Neural progenitor cell (in vitro differentiated cells): Measurements from ENCODE around the gene RND2.

Experiments used
- EZH2 ChIP-seq: fragments of 200-600 bp; sonication (generic); IDR thresholded peaks from 2 replicates; pipeline ENCODE4 v1.6.1; 2017; ENCODE audit warnings: antibody characterized with exemption, mild to moderate bottlenecking, moderate library complexity
- TF ChIP-seq, protein P1 (sequence below): fragments of 200-600 bp; sonication (generic); IDR thresholded peaks from 2 replicates; pipeline ENCODE4 v1.5.1; 2017; ENCODE audit warnings: antibody characterized with exemption, mild to moderate bottlenecking

DNA sequence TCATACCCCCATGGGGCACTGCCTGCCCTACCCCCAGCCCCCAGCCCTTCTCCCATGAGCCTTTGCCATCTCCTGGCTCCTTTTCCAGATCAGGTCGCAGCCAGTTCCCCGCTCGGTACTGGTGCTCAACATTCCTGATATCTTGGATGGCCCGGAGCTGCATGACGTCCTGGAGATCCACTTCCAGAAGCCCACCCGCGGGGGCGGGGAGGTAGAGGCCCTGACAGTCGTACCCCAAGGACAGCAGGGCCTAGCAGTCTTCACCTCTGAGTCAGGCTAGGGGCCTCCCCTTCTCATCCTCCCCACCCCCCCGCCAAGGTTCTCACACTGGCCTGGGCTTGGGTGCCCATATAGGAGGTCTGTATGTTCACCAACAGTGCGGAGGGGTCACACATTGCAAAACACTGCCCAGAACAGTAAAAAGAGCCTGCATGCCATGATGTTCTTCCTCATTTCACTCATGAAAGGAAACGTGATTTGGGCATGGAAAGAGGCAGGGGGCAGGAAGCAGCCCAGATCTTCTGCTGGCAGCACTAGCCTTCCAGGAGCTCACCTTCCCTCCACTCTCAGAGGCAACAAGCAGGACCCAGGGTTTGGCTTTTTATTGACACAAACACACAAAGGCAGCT lies 10.9 kb upstream of the RND2 start:
- no peak for TF ChIP-seq EZH2
- TF ChIP-seq, protein P1, sequence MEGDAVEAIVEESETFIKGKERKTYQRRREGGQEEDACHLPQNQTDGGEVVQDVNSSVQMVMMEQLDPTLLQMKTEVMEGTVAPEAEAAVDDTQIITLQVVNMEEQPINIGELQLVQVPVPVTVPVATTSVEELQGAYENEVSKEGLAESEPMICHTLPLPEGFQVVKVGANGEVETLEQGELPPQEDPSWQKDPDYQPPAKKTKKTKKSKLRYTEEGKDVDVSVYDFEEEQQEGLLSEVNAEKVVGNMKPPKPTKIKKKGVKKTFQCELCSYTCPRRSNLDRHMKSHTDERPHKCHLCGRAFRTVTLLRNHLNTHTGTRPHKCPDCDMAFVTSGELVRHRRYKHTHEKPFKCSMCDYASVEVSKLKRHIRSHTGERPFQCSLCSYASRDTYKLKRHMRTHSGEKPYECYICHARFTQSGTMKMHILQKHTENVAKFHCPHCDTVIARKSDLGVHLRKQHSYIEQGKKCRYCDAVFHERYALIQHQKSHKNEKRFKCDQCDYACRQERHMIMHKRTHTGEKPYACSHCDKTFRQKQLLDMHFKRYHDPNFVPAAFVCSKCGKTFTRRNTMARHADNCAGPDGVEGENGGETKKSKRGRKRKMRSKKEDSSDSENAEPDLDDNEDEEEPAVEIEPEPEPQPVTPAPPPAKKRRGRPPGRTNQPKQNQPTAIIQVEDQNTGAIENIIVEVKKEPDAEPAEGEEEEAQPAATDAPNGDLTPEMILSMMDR = no peak
